Myocyte (in vitro differentiated cells): ENCODE data around the gene GALNTL6. TPM values are rescaled to one million over a fixed set of nuclear protein-coding genes. Genes with fewer than 3 reads are reported as not detected.
"Not testable (repeated sequence)": the region's sequence is repeated elsewhere in the genome, so short reads cannot be mapped to it uniquely, and the experiment has no call there.

Source experiments
- DNase-seq: peaks from one replicate; pipeline ENCODE4 v3.0.0-alpha.2; 2012; ENCODE audit warnings: low read depth
- total RNA-seq: library from RNA; depleted of rRNA; stranded (reverse); fragments of >200 nt; gene quantifications from 2 replicates; pipeline ENCODE4 v1.2.3, GENCODE V29; 2014

GALNTL6 gene
- total RNA-seq, 1 donor from 2014 or later: 1.2 TPM

DNA sequence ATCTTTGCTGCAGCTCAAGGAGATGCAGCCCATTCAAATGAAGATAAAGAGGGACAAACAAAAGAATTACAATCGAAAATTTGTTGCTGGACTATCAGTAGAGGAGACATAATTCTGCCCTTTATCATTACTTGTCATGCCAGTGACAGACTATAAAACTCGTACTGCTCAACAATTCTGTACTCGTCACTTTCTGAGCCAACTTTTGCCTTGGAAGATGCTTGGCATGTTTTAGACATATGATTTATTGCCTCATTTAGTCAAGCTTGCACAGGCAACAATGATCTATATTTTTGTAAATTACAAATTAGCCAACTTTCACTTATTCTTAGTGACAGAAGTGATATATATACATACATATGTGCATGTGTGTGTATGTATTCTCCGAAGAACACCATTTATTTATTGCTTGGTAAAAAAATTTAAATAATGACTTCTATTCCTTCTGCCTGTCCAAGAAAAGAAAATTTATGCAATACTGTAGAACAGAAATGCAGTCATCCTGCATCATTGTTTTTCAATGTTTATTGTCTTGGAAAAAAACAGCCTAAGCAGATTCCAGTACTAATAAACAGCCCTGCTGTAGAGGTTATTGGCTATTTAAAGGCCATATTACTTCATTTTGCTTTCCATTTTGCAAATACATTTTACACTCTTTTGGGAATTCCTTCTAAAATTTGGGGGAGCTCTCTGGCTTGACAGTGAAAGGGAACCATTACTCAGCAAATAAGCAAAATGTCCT, 980.5 kb downstream of the GALNTL6 start:
- no peak for DNase-seq

DNA sequence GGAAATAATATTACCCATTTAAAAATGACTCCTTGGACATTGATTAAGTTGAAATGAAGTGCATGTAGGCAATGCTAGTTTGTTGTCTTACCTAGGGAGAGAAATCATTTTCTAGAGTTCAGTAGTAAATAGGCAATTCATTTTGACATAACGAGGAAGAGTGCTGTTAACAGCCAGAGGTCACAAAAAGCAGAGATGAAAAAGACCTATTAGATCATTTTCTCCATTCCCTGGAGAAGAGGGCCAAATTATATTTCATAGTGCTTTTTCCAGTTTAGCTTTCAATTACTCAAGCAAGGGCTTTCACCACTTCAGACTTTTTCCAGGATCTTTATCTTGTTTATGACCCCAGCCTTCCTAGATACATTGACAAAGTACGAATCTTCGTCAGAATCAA, 981.1 kb downstream of the GALNTL6 start:
- DNase-seq: no peak

DNA sequence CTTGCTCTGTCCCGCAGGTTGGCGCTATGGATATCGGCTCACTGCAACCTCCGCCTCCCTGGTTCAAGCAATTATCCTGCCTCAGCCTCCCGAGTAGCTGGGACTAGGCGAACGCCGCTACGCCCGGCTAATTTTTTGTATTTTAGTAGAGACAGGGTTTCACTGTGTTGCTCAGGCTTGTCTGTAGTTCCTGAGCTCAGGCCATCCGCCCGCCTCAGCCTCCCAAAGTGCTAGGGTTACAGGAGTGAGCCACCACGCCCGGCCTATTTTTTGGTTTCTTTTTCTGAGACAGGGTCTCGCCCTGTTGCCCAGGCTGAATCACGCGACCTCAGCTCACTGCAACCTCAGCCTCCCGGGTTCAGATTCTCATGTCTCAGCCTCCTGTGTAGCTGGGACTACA, 984.1 kb downstream of the GALNTL6 start:
- not testable (repeated sequence) for DNase-seq

DNA sequence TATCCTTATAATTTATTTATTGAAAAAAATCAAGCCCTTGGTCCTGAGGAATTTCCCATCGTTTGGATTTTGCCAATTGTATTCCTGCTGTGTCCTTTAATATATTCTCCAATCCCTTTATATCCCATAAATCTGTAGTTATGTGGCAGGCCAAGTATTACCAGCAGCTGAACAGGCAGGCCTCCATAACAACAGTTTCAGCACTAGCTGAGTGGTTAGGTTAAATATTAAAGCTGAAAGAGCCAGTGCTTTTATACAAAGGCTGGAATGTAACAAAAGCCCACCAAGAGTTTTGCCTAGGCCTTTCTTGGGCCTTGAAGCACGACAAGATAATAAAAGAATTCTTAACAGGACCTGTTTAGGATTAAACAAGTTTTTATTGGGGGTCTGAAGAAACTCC, 988.8 kb downstream of the GALNTL6 start:
- no peak for DNase-seq

DNA sequence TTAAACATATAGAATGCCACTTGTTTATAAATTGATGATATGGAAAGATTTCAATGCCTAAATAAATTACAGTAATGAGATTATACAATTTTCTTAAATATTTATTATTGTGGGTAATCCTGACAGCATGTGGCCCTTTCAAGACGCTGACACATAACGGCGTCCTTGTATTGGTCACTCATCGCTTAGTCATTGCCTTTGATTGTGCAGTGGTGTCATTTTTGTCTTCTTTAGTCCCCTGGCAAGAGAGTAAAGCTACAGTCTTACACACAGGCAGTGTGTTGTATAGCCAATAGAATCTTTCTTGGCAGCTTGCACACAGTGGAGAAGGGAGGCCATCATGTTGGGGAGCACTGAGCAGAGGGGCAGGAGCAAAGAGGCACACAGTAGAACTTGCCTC, 993.6 kb downstream of the GALNTL6 start:
- DNase-seq: no peak

DNA sequence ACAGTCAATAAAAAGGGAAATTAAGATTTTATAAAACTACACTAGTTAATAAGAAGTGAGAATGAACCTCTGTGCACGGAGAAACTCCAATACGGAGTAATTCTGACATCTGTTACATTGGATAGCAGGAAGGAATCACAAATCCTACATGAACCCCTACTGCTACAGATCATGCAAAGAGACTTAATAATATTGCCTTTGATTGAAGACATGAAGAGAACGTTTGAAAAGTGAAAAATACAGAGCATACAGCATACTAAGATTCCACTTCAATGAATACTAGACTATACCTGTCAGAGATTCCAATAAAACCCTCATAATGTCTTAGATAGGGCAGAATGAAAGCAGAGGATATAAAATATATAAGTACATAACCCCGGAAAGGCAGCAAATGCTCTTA, 995.0 kb downstream of the GALNTL6 start:
- no peak for DNase-seq

DNA sequence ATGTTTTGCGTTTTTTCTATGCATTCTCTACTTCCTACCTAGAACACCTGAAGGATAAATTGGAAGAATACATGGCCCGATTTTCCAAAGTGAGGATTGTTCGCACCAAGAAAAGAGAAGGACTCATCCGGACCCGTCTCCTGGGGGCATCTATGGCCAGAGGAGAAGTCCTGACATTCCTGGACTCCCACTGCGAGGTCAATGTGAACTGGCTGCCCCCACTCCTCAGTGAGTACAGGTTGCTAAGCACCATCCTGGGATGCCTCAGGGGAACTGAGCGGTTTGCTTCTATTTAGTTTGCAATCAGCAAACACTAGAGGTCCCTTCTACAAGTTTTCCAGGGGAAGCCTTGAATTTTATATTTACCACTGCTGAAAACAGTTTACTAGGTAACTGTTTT, 996.1 kb downstream of the GALNTL6 start:
- DNase-seq: no peak

DNA sequence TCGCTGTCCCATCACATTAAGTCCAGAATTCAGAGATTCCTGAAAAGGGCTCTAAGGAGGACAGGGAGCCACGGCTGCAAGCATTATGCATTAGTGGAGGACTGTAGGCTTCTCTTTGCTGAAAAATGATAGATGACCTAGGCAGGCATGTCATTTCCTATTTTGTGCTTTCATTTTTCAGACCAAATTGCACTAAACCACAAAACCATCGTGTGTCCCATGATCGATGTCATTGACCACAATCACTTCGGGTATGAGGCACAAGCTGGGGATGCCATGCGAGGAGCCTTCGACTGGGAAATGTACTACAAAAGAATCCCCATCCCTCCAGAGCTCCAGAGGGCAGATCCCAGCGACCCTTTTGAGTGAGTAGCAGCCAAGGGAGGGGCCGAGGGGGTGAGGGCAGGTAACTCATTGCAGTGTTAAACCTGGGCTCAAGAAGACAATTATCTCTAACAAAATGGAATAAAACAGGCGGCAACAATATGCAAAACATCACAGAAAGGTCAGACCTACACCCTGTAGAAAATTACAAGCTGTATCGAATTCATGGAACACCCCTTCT, 1000.2 kb downstream of the GALNTL6 start:
- peak; percentile 49 for DNase-seq

DNA sequence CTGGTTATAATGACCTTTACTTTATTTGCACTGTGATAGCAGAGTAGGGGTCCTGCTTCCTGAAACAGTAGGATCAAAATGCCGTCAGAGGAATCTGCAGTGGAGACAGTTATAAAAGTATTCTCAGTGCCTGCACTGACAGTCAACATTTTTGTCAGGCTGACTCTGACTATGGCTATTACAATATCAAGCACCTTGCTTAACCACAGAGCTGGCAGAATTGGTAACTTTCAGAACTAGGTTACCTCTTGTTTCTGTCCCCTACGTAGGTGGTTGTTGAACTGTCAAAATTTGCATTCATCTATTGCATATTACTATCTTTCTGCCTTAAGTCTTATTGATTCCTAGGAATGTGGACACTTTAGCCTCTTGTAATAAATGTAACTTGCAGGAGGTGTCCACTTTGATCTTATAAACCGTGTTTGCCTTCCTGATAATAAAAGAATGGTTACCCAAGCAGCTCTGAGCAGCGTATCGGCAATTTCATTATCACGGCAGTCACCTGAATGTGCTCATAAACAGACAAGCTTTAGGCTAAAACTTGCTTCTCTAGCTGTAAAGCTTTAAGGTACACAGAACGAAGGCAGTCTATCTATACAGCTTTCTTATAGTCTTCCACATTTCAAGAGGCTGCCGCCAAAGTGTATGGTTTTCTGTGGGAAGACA, 1002.4 kb downstream of the GALNTL6 start:
- DNase-seq: no peak

DNA sequence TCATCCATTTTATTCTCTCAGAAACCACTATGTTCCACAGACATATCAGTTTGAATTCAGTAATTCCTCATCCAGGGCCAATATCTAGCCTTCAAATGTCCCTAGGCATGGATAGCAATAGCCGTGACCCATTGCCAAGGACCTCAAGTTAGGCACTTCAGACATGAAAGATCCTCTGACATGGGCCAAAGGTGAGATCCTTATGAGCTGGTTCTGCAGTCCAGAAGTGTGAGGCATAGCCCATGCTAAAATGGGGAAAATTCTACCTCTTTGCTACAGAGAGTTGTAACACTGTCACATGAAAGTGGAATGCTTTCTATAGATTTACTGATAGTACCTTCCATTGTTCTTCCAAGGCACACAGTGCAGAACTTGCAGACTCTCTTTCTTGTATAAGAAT, 1005.7 kb downstream of the GALNTL6 start:
- no peak for DNase-seq

DNA sequence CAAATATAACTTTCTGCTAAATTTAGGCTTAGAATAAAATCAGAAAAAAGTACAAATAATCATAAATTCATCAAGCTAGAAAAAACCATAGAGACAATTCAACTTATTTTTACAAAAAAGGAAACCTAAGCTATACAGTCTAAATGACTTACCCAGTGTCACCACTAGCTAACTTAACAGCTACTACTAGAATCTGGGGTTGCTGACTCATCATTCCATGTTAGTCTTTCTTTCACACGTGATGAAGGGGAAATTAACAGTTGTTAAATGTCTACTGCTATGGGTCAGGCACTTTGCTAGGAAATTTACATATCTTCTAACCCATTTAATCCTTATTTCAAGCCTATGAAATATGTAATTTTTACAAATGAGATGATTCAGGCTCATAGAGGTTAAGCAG, 1006.1 kb downstream of the GALNTL6 start:
- peak; percentile 25 for DNase-seq

DNA sequence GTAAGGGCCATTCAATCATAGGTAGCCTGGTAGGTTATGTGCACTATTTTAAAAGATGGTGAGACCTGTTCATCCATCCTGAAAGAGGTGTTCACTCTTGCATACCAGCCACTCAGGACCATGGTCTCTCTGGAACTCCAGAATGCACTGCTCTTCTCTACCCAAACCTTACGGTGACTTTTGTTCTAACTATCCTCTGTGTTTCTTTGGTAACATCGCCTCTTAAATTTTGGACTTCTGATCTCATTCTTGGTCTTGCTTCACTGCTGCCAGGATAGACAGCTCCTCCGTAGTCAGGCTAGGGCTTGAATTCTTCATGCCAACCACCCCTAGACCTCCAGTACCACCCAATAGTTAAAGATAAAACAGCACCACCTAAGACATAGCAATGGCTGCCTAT, 1009.1 kb downstream of the GALNTL6 start:
- DNase-seq: no peak

DNA sequence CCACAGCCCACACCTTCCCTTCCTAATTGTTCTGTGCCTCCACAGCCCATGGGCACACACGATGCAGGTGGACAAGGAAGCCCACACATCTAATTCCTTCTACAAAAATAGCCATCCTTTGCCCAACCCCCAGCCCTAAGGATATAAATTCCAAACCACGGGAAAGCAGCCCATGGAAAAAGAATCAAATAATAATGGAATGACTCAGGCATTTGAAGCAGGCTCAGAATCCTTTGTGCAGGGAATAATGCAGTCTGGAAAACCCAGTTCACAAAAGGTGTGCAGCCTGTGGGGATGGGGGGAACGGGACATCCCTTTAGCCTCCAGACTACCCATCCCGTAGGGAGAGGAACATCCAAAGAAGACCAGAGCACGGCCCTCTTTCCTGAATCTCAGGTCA, 1013.1 kb downstream of the GALNTL6 start:
- DNase-seq: peak; percentile 24

DNA sequence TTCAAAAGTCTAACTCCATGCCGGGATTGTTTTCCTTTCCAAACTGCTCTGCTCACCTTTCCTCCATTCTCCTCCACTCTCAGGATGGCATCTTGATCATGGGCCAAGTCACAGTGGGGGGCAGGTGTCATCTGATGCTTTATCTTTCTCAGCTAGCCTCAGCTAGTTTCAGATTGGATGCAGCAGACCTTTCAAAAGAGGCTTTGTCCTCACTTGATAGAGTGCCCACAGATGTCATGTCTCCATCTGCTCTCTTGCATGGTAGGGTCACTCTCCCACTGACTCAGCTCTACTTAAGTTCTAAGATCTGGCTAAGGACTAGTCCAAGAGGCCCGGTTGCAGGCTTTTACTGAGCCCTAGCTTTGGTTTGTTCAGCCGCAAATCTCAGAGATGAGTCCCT, 1013.7 kb downstream of the GALNTL6 start:
- no peak for DNase-seq

DNA sequence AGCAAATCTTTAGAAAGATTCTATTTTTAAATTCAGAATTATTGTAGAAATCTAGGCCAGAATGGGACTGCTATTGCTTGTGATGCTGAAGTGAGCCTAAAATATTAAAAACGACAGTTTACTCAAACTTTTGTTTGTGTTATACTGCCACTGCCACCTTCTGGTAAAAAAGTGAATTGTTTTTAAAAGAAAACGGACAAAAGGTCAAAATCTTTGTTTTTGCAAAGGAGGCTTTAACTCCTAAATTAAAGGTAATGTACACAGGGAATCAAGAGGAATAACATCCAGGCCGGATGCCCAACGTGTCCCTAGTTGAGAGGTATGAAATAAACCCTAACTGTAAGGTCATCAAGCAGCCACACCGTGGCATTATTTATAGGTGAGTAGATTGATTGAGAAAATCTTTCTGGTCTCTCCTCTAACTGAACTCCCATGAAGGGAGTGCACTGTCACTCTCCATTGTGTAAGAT, 1017.1 kb downstream of the GALNTL6 start:
- DNase-seq: peak; percentile 48

DNA sequence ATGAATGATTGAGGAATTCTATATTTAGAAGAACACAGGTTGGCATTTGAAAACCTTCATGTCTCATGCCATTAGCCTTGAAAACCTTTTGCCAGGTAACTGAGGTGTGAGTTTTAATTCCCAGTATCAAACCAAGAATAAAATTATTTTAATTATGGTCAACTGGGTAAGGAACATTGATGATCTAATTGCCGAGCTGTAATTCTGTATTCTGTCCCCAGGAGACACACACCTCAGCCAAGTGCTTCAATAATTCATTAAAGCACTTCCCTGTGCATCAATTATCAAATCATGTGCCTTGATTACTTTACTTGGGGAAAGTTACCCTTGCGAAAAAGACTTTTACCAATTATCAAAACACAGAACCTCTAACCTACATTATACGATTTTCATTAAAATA, 1023.5 kb downstream of the GALNTL6 start:
- no peak for DNase-seq

DNA sequence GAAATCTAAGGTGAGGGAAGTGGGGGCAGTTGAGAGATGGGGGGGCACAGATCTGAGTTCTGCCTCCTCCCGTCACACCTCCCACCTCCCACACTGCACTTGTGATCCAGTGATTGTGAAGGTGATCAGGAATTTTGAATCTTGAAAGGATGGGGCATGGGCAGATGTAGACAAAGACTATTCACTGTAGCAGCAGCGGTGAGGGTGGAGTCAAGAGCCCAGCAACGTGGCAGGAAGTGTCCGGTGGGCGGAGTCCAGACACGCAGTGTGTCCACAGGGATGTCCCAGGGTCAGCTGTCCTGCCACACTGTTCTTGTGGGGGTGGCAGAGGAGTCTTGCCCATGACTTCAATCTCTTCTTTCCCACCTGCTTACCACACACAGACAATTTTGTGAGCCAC, 1024.9 kb downstream of the GALNTL6 start:
- DNase-seq: no peak

DNA sequence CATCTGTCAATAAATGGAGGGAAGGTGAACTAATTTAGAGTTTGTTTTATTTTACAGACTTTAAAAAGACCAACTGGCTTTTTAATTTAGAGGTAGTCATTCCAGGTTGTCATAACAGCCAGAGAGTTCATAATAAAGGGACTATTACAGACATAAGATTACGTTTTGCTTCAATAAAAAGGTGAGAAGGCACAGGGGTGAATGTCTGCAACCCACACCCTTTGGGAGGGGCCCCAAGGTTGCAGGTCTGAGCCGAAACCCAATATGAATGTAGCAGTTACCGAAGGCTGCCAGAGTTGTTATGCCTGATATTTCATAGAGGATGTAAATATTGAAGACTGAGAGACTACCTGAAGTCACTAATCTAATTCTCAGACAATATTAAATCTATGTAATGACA, 1025.7 kb downstream of the GALNTL6 start:
- DNase-seq: no peak

DNA sequence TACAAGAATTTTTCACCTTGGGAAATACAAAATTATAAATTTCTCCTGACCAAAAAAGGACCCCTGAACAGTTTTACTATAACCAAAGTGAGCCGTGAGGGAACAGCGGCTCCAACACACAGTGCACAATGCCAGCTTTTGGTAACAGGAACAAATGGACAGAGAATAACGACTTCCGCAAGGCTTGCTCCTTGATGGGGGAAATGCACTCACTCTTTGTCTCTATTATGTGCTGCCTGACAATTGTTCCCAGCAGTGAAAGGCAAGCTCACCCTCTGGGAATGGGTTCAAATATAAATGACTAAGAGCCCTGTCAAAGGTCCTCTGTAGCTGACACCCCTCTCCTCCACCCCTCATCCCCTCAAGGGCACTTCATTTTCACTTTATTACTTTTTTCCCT, 1029.6 kb downstream of the GALNTL6 start:
- DNase-seq: no peak

DNA sequence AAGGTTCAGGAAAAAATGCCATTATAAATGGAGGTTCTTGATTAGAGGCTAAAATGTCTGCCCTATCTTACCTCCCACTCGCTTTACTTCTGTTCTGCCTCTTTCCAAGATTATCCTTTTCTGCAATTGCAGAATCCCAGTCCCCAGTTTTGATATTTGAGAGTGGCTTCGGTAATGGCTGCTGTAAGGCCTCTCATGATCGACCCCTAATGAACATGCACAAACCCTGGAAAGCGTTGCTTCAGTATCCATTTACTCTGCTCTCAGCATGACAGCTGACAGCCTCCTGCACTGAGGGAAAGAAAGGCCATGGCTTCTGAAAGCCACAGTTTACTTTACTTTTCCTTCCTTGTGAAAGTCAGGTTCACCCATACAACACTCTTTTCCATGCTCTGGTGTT, 1030.0 kb downstream of the GALNTL6 start:
- DNase-seq: no peak

DNA sequence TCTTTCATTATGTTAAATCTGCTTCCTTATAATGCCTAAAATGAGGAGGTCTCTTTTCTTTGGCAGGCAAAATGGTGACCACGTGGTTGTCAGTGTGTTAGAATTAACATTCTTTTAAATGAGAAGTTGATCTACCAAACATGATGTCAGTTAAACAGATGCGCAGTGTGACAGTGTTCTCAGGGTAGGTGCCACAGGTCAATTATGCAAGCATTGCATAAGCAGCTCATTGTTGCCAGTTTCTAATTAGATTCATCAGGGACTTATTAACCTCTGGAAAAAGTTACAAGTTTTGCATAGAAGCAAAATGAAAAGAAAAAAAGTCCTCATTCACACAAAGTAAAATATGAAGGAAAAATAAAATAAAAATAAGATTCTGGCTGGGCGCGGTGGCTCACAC, 1031.4 kb downstream of the GALNTL6 start:
- no peak for DNase-seq

DNA sequence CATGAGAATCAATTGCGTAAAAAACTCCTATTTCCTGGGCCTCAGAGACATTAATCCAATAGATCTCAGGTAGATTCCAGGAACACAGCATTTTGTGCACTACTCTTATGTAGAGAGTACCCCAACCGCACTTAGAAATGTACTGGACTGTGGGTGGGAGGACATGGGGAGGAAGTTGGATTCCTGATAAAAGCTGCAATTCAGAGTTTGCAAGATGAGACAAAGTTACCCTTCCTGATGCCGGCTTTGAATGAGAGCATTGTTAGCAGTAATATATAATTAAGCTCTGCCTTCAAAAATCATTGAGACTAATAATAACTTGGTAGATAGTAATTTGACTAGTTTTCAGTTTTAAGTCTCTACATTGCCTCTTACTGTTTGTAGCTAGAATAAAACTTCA, 1032.1 kb downstream of the GALNTL6 start:
- no peak for DNase-seq

DNA sequence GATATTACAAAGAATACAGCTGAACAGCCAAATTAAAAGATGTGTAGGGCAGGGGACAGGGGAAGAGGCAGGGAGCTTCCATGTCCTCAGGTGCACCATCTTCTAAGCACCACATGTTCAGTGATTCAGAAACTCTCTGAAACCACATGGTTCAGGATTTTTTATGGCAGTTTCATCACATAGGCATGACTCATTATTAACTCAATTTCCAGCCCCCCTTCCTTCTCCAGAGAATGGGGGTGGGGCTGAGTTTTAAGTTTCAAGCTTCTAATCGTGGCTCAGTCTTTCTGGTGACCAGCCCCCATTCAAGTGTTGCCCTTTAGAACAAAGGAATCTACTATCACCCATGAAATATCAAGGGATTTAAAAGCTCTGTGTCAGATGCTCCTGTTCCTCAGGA, 1037.6 kb downstream of the GALNTL6 start:
- peak; percentile 86 for DNase-seq
